ENCODE data around the gene CCDC24. TPM values are rescaled to one million over a fixed set of nuclear protein-coding genes. Genes with fewer than 3 reads are reported as not detected.

The CCDC24 gene
- total RNA-seq, 4 donors from 2014 or later: 3.1 to 10.6 (median 7.0) TPM; not detected in 1

- intact Hi-C loops (cut with DNase I; ENCODE audit: low total_unique reads): no loop called here
- TF ChIP-seq POLR2A (IDR thresholded peaks at IDR 0.05) (no peak), CTCF (IDR thresholded peaks at IDR 0.05) (no peak)
- Histone ChIP-seq H3K36me3 (no peaks in the 10 kb centered on the region), H3K4me3 (no peak overlapping the region), H3K27me3 (no peaks in the 10 kb centered on the region), H3K4me1 (peaks cover 0 to 15% of the 10 kb centered on the region in 2 donors), H3K9me3 (no peaks in the 10 kb centered on the region), H3K27ac (no peak overlapping the region)
- no peak for DNase-seq
Measured at GRCh38 chr1:43951021-43951985, 40.1 kb upstream of the CCDC24 start.

- no peak for TF ChIP-seq POLR2A (IDR thresholded peaks at IDR 0.05)
- Histone ChIP-seq H3K9me3 (no peaks in the 10 kb centered on the region), H3K36me3 (no peaks in the 10 kb centered on the region), H3K27ac (no peak overlapping the region), H3K4me3 (no peak overlapping the region), H3K27me3 (no peaks in the 10 kb centered on the region), H3K4me1 (peaks cover 0 to 10% of the 10 kb centered on the region in 2 donors)
- DNase-seq: no peak
- intact Hi-C loops (cut with DNase I; ENCODE audit: low total_unique reads): no loop called here
Measured at GRCh38 chr1:43952731-43953346, 38.6 kb upstream of the CCDC24 start.

- no peaks in the 10 kb centered on the region for H3K9me3 ChIP-seq
- H3K27ac ChIP-seq: no peak overlapping the region
- peaks cover 0 to 5% of the 10 kb centered on the region in 2 donors for H3K4me1 ChIP-seq
- no peak overlapping the region for H3K4me3 ChIP-seq
- H3K36me3 ChIP-seq: no peaks in the 10 kb centered on the region
- intact Hi-C loops (cut with DNase I; ENCODE audit: low total_unique reads): no loop called here
- TF ChIP-seq CTCF (IDR thresholded peaks at IDR 0.05) (no peak), POLR2A (IDR thresholded peaks at IDR 0.05) (no peak)
- DNase-seq: no peak
- no peaks in the 10 kb centered on the region for H3K27me3 ChIP-seq
Measured at GRCh38 chr1:43953361-43953760, 38.0 kb upstream of the CCDC24 start.

GRCh38 chr1:43954036-43954435 lies 37.4 kb upstream of the CCDC24 start:
- DNase-seq: no peak
- Histone ChIP-seq H3K36me3 (no peaks in the 10 kb centered on the region), H3K4me1 (no peaks in the 10 kb centered on the region), H3K4me3 (no peak overlapping the region), H3K9me3 (no peaks in the 10 kb centered on the region), H3K27me3 (no peaks in the 10 kb centered on the region), H3K27ac (no peak overlapping the region)
- intact Hi-C loops (cut with DNase I; ENCODE audit: low total_unique reads): no loop called here
- no peak for TF ChIP-seq POLR2A (IDR thresholded peaks at IDR 0.05)
- TF ChIP-seq CTCF (IDR thresholded peaks at IDR 0.05): no peak

GRCh38 chr1:43956234-43956633 lies 35.2 kb upstream of the CCDC24 start:
- no peaks in the 10 kb centered on the region for H3K9me3 ChIP-seq
- intact Hi-C loops (cut with DNase I; ENCODE audit: low total_unique reads): no loop called here
- H3K4me3 ChIP-seq: no peak overlapping the region
- H3K4me1 ChIP-seq: no peaks in the 10 kb centered on the region
- DNase-seq: no peak
- no peaks in the 10 kb centered on the region for H3K27me3 ChIP-seq
- no peaks in the 10 kb centered on the region for H3K36me3 ChIP-seq
- TF ChIP-seq POLR2A (IDR thresholded peaks at IDR 0.05) (no peak), CTCF (IDR thresholded peaks at IDR 0.05) (no peak)
- H3K27ac ChIP-seq: no peak overlapping the region
